HG03571 (cell line): ENCODE data around the gene PIK3R3.

Experiments used
- ATAC-seq: cut with Tn5 transposase; IDR thresholded peaks from one replicate; pipeline ENCODE4 v1.9.1; 2021; ENCODE audit not compliant: unreplicated experiment

Gene PIK3R3

GRCh38 chr1:46030876-46031660, 101.4 kb downstream of the PIK3R3 start:
- no peak for ATAC-seq

GRCh38 chr1:46030074-46030870, 102.2 kb downstream of the PIK3R3 start:
- no peak for ATAC-seq

- no peak for ATAC-seq
Observed at GRCh38 chr1:46027788-46028573, 104.4 kb downstream of the PIK3R3 start.

GRCh38 chr1:46026531-46026930, 105.9 kb downstream of the PIK3R3 start:
- ATAC-seq: no peak

- ATAC-seq: no peak
Observed at GRCh38 chr1:46021046-46021996, 111.1 kb downstream of the PIK3R3 start.

- ATAC-seq: no peak
Observed at GRCh38 chr1:46020010-46020409, 112.4 kb downstream of the PIK3R3 start.

- ATAC-seq: no peak
Observed at GRCh38 chr1:46019348-46019747, 113.1 kb downstream of the PIK3R3 start.

- ATAC-seq: no peak
Observed at GRCh38 chr1:46017876-46018503, 114.4 kb downstream of the PIK3R3 start.

- no peak for ATAC-seq
Observed at GRCh38 chr1:46013581-46013980, 118.8 kb downstream of the PIK3R3 start.

GRCh38 chr1:46012236-46012635, 120.2 kb downstream of the PIK3R3 start:
- no peak for ATAC-seq

- no peak for ATAC-seq
Observed at GRCh38 chr1:46011121-46011695, 121.2 kb downstream of the PIK3R3 start.

GRCh38 chr1:46010611-46011010, 121.8 kb downstream of the PIK3R3 start:
- ATAC-seq: no peak

GRCh38 chr1:46008585-46008984, 123.8 kb downstream of the PIK3R3 start:
- no peak for ATAC-seq

- ATAC-seq: no peak
Observed at GRCh38 chr1:46005594-46005993, 126.8 kb downstream of the PIK3R3 start.

- ATAC-seq: no peak
Observed at GRCh38 chr1:46004492-46004891, 127.9 kb downstream of the PIK3R3 start.

- ATAC-seq: no peak
Observed at GRCh38 chr1:46003315-46003714, 129.1 kb downstream of the PIK3R3 start.

- no peak for ATAC-seq
Observed at GRCh38 chr1:46002551-46003150, 129.8 kb downstream of the PIK3R3 start.

GRCh38 chr1:46001081-46001785, 131.2 kb downstream of the PIK3R3 start:
- no peak for ATAC-seq
